RPMI8226 (cell line): ENCODE results near the gene CDK10.
"Not testable (repeated sequence)": the region's sequence is repeated elsewhere in the genome, so short reads cannot be mapped to it uniquely, and the experiment has no call there.

ENCODE experiments used
- DNase-seq: peaks from one replicate; pipeline ENCODE4 v3.0.0-alpha.2; 2015

CDK10 gene

GRCh38 chr16:89686520-89687091, at the start of gene CDK10:
Gene CDK10, plus strand, starts transcription at chr16:89686689. Its CDS starts 22 bp downstream, at chr16:89686711.
- peak; percentile 84 for DNase-seq

GRCh38 chr16:89637379-89637778, 49.1 kb upstream of the CDK10 start:
- no peak for DNase-seq

GRCh38 chr16:89638455-89638854, 48.0 kb upstream of the CDK10 start:
- no peak for DNase-seq

GRCh38 chr16:89639385-89639784, 47.1 kb upstream of the CDK10 start:
- DNase-seq = no peak

GRCh38 chr16:89641458-89642119, 44.9 kb upstream of the CDK10 start:
- no peak for DNase-seq

- no peak for DNase-seq
Measured at GRCh38 chr16:89642574-89642973, 43.9 kb upstream of the CDK10 start.

- no peak for DNase-seq
Measured at GRCh38 chr16:89643769-89644300, 42.7 kb upstream of the CDK10 start.

GRCh38 chr16:89645122-89645521, 41.4 kb upstream of the CDK10 start:
- no peak for DNase-seq

- DNase-seq = no peak
Measured at GRCh38 chr16:89646270-89646669, 40.2 kb upstream of the CDK10 start.

- DNase-seq = no peak
Measured at GRCh38 chr16:89646906-89647305, 39.6 kb upstream of the CDK10 start.

- DNase-seq = no peak
Measured at GRCh38 chr16:89651584-89651983, 34.9 kb upstream of the CDK10 start.

GRCh38 chr16:89653656-89654295, 32.7 kb upstream of the CDK10 start:
- no peak for DNase-seq

- no peak for DNase-seq
Measured at GRCh38 chr16:89655062-89655643, 31.3 kb upstream of the CDK10 start.

GRCh38 chr16:89656435-89657121, 29.9 kb upstream of the CDK10 start:
- no peak for DNase-seq

GRCh38 chr16:89657442-89658220, 28.9 kb upstream of the CDK10 start, which contains the start of the genes CHMP1A and SPATA33:
Gene CHMP1A, minus strand, starts transcription at chr16:89657708. Its CDS starts 120 bp downstream, at chr16:89657588.
Gene SPATA33, plus strand, starts transcription at chr16:89657836. Its CDS starts 76 bp downstream, at chr16:89657912.
- peak; percentile 90 for DNase-seq

- DNase-seq = peak; percentile 40
Measured at GRCh38 chr16:89658221-89658879, 28.1 kb upstream of the CDK10 start.

- DNase-seq = no peak
Measured at GRCh38 chr16:89660146-89660545, 26.3 kb upstream of the CDK10 start.

- DNase-seq = no peak
Measured at GRCh38 chr16:89661215-89661614, 25.3 kb upstream of the CDK10 start.

GRCh38 chr16:89664238-89664637, 22.3 kb upstream of the CDK10 start:
- not testable (repeated sequence) for DNase-seq

GRCh38 chr16:89667000-89667399, 19.5 kb upstream of the CDK10 start:
- DNase-seq = peak; percentile 17

- no peak for DNase-seq
Measured at GRCh38 chr16:89667633-89668032, 18.9 kb upstream of the CDK10 start.

- no peak for DNase-seq
Measured at GRCh38 chr16:89668790-89669158, 17.7 kb upstream of the CDK10 start.
